Stimulated activated CD4-positive, alpha-beta T cell treated with anti-CD3 and anti-CD28 coated beads, TNF-alpha, amount 100 ng/mL, for 24 hours (primary cell): ENCODE measurements around the gene IQGAP3.

ENCODE experiments used
- DNase-seq, 3 experiments: peaks; one replicate each; pipeline ENCODE4 v3.0.0-alpha.2; 2020; ENCODE audit warnings: low read depth in 3 of 3

IQGAP3 gene

GRCh38 chr1:156544592-156545102 is 27.7 kb downstream of the IQGAP3 start:
- DNase-seq, result no peak

- DNase-seq, result no peak
Observed at GRCh38 chr1:156543066-156543465, 29.3 kb downstream of the IQGAP3 start.

- DNase-seq, result no peak
Observed at GRCh38 chr1:156540955-156541354, 31.4 kb downstream of the IQGAP3 start.

GRCh38 chr1:156539818-156540355 is 32.5 kb downstream of the IQGAP3 start:
- DNase-seq, result no peak

- no peak for DNase-seq
Observed at GRCh38 chr1:156538711-156539440, 33.5 kb downstream of the IQGAP3 start.

GRCh38 chr1:156537027-156537426 is 35.3 kb downstream of the IQGAP3 start:
- DNase-seq, result no peak

- no peak for DNase-seq
Observed at GRCh38 chr1:156534424-156535060, 37.8 kb downstream of the IQGAP3 start.

- DNase-seq, result no peak
Observed at GRCh38 chr1:156533568-156534220, 38.7 kb downstream of the IQGAP3 start.

GRCh38 chr1:156532374-156532773 is 40.0 kb downstream of the IQGAP3 start:
- no peak for DNase-seq

- no peak for DNase-seq
Observed at GRCh38 chr1:156530006-156530405, 42.4 kb downstream of the IQGAP3 start.

- no peak for DNase-seq
Observed at GRCh38 chr1:156528875-156529425, 43.4 kb downstream of the IQGAP3 start.

GRCh38 chr1:156528231-156528630 is 44.1 kb downstream of the IQGAP3 start:
- DNase-seq, result no peak

GRCh38 chr1:156527584-156527983 is 44.8 kb downstream of the IQGAP3 start:
- DNase-seq, result no peak

GRCh38 chr1:156525856-156526489 is 46.4 kb downstream of the IQGAP3 start:
- no peak for DNase-seq

GRCh38 chr1:156525071-156525501 is 47.3 kb downstream of the IQGAP3 start:
- DNase-seq, result no peak

GRCh38 chr1:156524481-156524869 is 47.9 kb downstream of the IQGAP3 start:
- DNase-seq, result no peak

GRCh38 chr1:156523801-156524480 is 48.4 kb downstream of the IQGAP3 start:
- DNase-seq, result no peak

- no peak for DNase-seq
Observed at GRCh38 chr1:156522443-156522970, 49.9 kb downstream of the IQGAP3 start.

GRCh38 chr1:156517748-156518147 is 54.6 kb downstream of the IQGAP3 start:
- DNase-seq, result no peak

GRCh38 chr1:156516821-156517220 is 55.5 kb downstream of the IQGAP3 start:
- DNase-seq, result no peak

GRCh38 chr1:156515956-156516355 is 56.4 kb downstream of the IQGAP3 start:
- no peak for DNase-seq
